Lower lobe of right lung (tissue), 2 donors: ENCODE measurements around the gene KIF9. TPM values are rescaled to one million over a fixed set of nuclear protein-coding genes. Genes with fewer than 3 reads are reported as not detected.
"Not testable (repeated sequence)": the region's sequence is repeated elsewhere in the genome, so short reads cannot be mapped to it uniquely, and the experiment has no call there.

Experiments used
- ATAC-seq, 2 donors: fragments of 200-7000 bp; cut with Tn5 transposase; one replicate each; pipeline ENCODE4 v1.9.1; 2020 to 2022; ENCODE audit warnings: mild to moderate bottlenecking in 2 of 2, moderate library complexity in 2 of 2
- DNase-seq: peaks from one replicate; pipeline ENCODE4 v3.0.0-alpha.2; 2020
- H3K27ac ChIP-seq: fragments of 200-600 bp; one replicate; pipeline ENCODE4 v1.8.0; 2022
- H3K27me3 ChIP-seq: fragments of 200-600 bp; one replicate; pipeline ENCODE4 v1.8.0; 2022; ENCODE audit warnings: low read depth
- H3K36me3 ChIP-seq: fragments of 200-600 bp; one replicate; pipeline ENCODE4 v1.8.0; 2022; ENCODE audit warnings: mild to moderate bottlenecking
- H3K4me1 ChIP-seq: fragments of 200-600 bp; one replicate; pipeline ENCODE4 v1.8.0; 2022
- H3K4me3 ChIP-seq: fragments of 200-600 bp; one replicate; pipeline ENCODE4 v1.8.0; 2022; ENCODE audit warnings: mild to moderate bottlenecking
- H3K9me3 ChIP-seq: fragments of 200-600 bp; one replicate; pipeline ENCODE4 v1.8.0; 2022
- CTCF ChIP-seq: fragments of 200-600 bp; IDR thresholded peaks from one replicate; pipeline ENCODE4 v1.8.0; 2022; ENCODE audit warnings: antibody characterized with exemption, mild to moderate bottlenecking
- intact Hi-C: fragments of 100-400 bp; cut with DNase I; formaldehyde crosslinking; loops from one replicate; pipeline ENCODE4 v1.11.0; 2022
- total RNA-seq: library from RNA; stranded (reverse); fragmentation: NEBNext Ultra II Directional; extraction: Animal tissue kit (Norgen Biotek cat#: 25700); gene quantifications from one replicate; pipeline ENCODE4 v1.2.1, GENCODE V29; 2021
- donor health status: DM: no; HTN: yes; CAD: no; lungs with severe emphysema.

The KIF9 gene
- total RNA-seq, 1 donor from 2014 or later: 8.7 TPM

GRCh38 chr3:47186285-47186684 is 96.3 kb downstream of the KIF9 start:
- Histone ChIP-seq H3K27ac (no peak overlapping the region), H3K27me3 (no peaks in the 10 kb centered on the region), H3K9me3 (no peaks in the 10 kb centered on the region), H3K4me3 (no peak overlapping the region), H3K4me1 (no peaks in the 10 kb centered on the region), H3K36me3 (no peaks in the 10 kb centered on the region)
- intact Hi-C loops: no loop called here
- ATAC-seq: no peak
- TF ChIP-seq CTCF: no peak
- no peak for DNase-seq

GRCh38 chr3:47181685-47182084 is 100.9 kb downstream of the KIF9 start:
- H3K36me3 ChIP-seq, H3K9me3 ChIP-seq, H3K4me3 ChIP-seq, H3K27ac ChIP-seq, DNase-seq, intact Hi-C loops, H3K27me3 ChIP-seq, ATAC-seq, H3K4me1 ChIP-seq: not testable (repeated sequence)

- DNase-seq, H3K9me3 ChIP-seq, H3K27me3 ChIP-seq, H3K4me3 ChIP-seq, H3K36me3 ChIP-seq, H3K4me1 ChIP-seq, ATAC-seq, H3K27ac ChIP-seq, intact Hi-C loops: not testable (repeated sequence)
These were observed 102.6 kb downstream of the KIF9 start for GRCh38 chr3:47180011-47180410.

Other genes starting within 250 kb of the KIF9 start
- gene SETD2, start 118.7 kb downstream of the KIF9 start, total RNA-seq: 47.9 TPM
- gene KLHL18, start 145 bp upstream of the KIF9 start, total RNA-seq: 30.2 TPM
- 40.4 TPM for gene PTPN23, start 98.2 kb upstream of the KIF9 start, total RNA-seq
- 61.3 TPM for gene SCAP, start 193.1 kb upstream of the KIF9 start, total RNA-seq
- 18.8 TPM for gene ELP6, start 230.9 kb upstream of the KIF9 start, total RNA-seq